ENCODE results near the gene NR5A2.

NR5A2 gene

GRCh38 chr1:200027264-200027823 lies at the start of gene NR5A2:
Gene NR5A2, plus strand, starts transcription at chr1:200027710. Its CDS starts 138 bp downstream, at chr1:200027848.
- no peak for DNase-seq

DNA sequence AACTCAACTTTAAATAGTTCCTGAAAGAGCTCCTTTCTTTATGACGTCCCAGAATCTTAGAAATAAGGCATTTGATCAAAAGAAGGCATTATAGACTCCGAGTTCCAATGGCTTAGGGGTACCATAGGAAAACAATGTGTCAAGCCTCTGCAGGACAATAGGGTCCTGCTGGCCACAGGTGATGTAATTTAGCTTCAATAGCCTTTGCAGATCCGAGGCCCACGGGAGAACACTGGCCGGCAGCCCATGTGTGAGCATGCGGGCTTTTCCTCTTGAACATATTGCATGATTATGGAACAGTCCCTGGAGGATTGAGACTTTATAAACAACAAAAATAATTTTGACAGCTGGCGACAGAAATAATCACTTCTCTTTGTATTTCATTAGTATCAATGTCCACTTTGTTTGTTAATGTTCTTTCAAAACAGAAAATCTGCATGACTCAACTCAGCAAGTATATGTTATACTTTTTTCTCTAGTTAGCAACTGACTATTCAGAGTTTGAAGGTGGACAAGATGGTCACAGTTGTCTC lies 49.0 kb upstream of the NR5A2 start:
- no peak for DNase-seq

DNA sequence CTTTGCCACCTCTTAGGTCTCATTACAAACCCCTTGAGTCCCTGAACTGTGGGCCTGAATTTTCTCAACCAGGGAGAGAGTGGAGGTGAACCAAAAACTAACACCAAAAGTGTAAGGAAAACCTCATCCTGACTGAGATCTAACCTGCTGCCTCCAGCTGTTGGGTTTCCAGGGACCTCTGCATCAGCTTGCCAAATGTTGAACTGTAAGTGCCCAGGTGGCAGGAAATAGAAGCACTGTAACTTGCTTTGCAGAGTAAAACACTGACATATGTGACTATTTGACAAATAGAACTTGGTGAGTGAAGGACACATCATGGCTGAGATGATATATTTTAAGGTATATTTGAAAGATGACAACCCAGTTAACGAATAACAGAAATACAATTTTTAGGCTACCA lies 48.4 kb upstream of the NR5A2 start:
- DNase-seq: no peak

GRCh38 chr1:199981584-199981983 lies 45.9 kb upstream of the NR5A2 start:
- DNase-seq: no peak

GRCh38 chr1:199982606-199983005 lies 44.9 kb upstream of the NR5A2 start:
- no peak for DNase-seq

DNA sequence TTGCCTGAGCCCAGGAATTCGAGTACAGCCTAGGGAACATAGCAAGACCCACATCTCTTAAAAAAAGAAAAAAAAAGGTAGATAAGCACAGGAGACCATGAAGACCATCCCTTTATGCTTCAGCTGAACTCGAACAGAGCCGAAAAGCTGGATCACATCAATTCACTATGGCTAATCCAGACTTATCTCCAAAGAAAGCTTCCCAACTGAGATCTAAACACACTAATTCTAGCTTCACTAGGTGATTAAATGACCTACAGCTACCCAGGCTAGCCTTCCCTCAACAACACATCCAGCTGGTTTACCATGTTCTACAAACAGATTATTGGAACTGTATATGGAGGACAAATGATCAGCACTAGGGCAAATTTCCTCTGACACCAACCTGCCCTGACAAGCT lies 44.0 kb upstream of the NR5A2 start:
- no peak for DNase-seq

DNA sequence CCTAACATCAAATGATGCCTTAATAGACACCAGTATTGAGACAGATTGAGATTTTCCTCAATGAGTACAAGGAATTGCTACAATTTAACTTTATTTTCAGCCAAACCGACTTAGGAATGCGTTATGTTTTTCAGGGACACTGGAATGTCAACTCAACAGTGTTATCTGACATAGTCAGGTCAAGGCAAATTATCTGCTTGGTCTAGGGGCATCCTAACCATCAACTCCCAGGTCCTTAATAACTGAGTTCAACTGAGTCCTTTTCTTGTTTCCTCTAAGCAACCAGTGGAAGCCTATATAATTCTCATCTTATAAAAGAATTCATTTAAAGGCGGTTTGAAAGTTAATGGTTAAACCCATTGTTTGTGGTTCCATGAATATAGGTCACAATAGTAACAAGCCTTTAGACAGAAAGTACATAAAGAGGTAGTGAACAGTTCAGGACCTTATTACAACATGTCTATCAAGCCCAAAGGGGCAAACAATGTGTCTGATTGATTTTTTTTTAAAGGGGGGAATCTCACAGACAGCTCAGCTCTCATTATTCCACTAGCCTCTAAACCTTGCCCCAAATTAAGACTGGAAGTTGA lies 32.3 kb upstream of the NR5A2 start:
- no peak for DNase-seq

GRCh38 chr1:200005165-200005564 lies 22.3 kb upstream of the NR5A2 start:
- peak; percentile 19 for DNase-seq

DNA sequence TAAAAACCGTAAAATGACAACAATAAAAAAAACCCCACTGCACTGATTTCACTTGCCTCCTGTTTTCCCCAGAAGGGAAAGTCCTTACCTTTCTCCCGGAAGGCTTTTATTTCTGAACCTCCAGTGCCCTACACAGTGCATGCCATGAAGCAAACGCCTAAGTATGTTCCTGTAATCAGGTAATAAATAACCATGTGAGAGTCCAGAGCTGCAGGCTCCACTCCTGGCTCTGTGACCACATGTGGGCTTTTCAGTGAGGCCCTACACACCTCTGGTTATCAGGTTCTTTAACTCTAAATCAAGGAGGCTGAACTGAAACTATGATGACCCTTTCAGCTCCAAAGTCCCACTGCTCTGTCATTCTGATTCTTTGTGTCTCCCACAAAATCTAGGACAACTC lies 20.8 kb upstream of the NR5A2 start:
- DNase-seq: no peak

GRCh38 chr1:200015811-200016210 lies 11.7 kb upstream of the NR5A2 start:
- no peak for DNase-seq

DNA sequence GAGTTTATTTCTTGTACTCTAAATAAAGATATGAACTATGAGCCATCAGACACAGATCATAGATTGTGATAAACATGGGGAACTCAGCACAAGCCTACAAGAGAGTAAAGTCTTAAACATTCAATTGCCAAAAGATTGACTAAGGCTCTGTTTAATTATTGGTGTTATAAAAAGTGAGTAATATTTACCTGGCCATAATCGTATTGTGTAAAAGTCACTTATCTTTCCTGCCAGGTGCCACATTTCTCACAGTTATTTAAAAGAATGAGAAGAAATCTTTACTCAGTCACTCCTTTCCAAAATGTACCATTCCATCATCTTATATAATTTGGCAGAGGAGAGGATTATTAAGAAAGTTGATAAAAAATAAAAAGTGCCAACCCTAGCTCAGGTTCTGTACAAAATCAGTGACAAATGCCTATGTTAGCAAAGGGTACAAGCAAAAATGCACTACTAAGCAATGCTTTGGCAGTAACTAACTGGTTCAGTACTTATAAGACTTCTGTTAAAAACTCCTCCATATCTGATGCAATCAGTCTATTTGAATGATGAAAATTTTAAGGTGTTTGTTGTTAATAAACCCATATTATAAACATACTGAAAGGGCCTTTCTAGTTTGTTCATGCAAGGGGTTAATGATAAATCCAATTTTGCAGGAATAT lies 5.8 kb upstream of the NR5A2 start:
- DNase-seq: no peak

DNA sequence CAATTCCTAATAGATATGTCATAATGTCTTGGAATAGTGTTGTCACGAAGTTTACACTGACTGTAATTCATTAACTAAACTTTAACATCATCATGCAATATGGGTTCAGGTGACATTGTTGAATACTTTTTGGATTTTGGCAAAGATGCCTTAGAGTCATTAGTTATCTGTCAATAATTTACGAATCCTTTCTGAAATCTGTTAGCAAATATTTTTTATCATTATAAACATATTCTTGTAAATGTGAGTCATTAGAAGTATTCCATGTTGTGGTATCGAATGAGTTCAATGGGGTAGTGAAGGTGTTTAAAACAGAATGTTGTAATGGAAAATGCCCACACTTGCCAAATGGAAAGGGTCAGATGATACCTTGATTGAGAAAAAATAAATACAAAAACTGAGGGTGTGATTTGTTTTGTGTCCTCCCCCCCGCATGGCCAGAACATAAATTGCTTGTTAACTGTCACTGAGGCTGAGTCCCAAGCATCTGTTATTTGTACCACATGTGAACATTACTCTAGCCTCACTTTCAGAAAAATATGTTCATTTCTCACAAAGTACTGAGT lies 5.2 kb upstream of the NR5A2 start:
- no peak for DNase-seq

DNA sequence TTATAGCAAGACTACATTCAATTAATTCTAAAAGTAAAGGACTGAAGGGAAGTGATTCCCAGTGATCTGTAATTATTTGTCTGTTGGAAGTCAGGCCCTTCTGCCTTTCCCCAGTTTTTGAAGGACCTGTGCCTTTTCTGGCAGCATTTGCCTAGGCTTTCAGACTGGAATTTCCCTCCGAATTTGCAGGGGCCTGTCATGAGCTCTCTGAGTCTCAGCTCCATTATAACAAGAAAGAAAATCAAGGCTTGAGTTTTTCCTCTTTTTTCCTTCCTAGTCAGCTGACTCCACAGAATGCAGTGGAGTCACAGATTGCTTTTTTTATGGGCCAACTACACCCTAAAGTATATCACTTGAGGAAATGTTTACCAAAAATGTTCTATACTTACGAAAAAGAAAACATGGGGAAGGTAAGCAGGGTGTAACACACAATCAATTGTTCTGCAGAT lies 1.1 kb downstream of the NR5A2 start:
- no peak for DNase-seq

- peak; percentile 17 for DNase-seq
These were observed 1.7 kb downstream of the NR5A2 start for GRCh38 chr1:200029035-200029821.

- DNase-seq: no peak
These were observed 2.3 kb downstream of the NR5A2 start for GRCh38 chr1:200029822-200030152.

DNA sequence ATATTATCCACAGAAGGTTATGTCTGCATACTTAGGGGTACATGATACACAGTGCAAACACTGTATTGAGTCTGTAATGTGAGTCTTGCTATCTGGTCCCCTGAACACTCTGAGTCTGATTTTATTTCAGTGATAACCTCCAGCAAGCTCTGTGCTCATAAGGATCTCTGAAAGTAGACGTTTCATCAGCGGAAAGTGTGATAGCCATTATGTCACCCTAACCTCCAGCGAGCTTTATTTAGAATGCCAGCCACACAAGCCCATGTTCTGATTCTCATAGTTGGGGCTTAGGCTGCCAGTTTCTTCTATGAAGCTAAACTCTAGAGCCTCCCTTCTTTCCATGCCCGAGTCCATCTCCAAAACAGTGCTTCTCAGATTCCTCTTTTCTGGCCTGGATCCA lies 3.3 kb downstream of the NR5A2 start:
- no peak for DNase-seq

GRCh38 chr1:200033511-200034261 lies 6.2 kb downstream of the NR5A2 start:
- no peak for DNase-seq

GRCh38 chr1:200034262-200034557 lies 6.7 kb downstream of the NR5A2 start:
- no peak for DNase-seq

- peak; percentile 36 for DNase-seq
These were observed 7.4 kb downstream of the NR5A2 start for GRCh38 chr1:200034761-200035396.

DNA sequence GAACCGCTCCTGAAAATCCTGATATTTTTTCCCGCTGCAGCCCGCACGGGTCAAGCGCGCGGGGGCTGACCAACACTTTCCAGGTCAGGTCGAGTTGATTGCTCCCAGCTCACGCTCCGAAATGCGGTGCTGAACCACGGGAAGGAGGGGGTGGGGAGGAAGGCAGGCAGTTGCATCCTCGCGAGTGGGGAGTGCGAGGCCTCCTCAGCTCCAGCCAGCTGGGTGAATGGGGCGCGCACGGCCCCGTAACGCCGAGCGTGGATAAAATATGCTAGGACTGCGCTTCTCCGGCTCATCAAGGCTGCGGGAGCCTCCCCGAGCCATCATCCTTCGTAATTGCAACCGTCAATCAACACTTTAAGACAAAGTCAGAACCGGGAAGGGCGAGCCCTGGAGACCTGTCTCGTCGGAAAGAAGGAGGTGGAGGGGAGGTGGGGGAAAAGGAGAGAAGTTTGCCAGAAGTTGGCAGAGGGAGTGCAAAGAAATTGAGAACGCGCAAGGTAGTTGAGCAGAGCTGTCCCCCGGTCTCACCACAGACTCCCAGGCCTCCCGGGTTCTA lies 8.0 kb downstream of the NR5A2 start:
- no peak for DNase-seq

GRCh38 chr1:200035956-200036618 lies 8.6 kb downstream of the NR5A2 start:
- no peak for DNase-seq
